ENCODE measurements around the gene DLG2.

The DLG2 gene

DNA sequence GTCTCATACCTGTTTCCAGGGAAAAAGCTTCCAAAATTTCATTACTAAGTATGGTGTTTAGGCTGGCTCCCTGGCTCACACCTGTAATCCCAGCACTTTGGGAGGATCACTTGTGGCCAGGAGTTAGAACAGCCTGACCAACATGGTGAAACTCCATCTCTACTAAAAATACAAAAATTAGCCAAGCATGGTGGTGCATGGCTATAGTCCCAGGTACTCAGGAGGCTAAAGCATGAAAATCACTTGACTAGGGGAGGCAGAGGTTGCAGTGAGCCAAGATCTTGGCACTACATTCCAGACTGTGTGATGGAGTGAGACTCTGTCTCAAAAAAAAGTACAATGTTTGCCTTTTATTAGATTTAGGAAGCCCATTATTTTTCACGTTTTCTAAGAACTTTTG lies 2009.5 kb downstream of the DLG2 start:
- TF ChIP-seq ZFX (IDR thresholded peaks at IDR 0.05; ENCODE audit: borderline replicate concordance), result no peak
- no peak for TF ChIP-seq CTCF (IDR thresholded peaks at IDR 0.05)
- H3K27ac ChIP-seq, result no peak overlapping the region

- TF ChIP-seq CTCF (IDR thresholded peaks at IDR 0.05) (no peak), ZFX (IDR thresholded peaks at IDR 0.05; ENCODE audit: borderline replicate concordance) (no peak)
- H3K27ac ChIP-seq, result no peak overlapping the region
These were observed 2013.4 kb downstream of the DLG2 start for GRCh38 chr11:83613767-83614121.

GRCh38 chr11:83612891-83613766 lies 2014.0 kb downstream of the DLG2 start:
- H3K27ac ChIP-seq, result no peak overlapping the region
- TF ChIP-seq CTCF (IDR thresholded peaks at IDR 0.05) (no peak), ZFX (IDR thresholded peaks at IDR 0.05; ENCODE audit: borderline replicate concordance) (no peak)

GRCh38 chr11:83611600-83611999 lies 2015.5 kb downstream of the DLG2 start:
- no peak for TF ChIP-seq ZFX (IDR thresholded peaks at IDR 0.05; ENCODE audit: borderline replicate concordance)
- TF ChIP-seq CTCF (IDR thresholded peaks at IDR 0.05), result no peak
- H3K27ac ChIP-seq, result no peak overlapping the region

DNA sequence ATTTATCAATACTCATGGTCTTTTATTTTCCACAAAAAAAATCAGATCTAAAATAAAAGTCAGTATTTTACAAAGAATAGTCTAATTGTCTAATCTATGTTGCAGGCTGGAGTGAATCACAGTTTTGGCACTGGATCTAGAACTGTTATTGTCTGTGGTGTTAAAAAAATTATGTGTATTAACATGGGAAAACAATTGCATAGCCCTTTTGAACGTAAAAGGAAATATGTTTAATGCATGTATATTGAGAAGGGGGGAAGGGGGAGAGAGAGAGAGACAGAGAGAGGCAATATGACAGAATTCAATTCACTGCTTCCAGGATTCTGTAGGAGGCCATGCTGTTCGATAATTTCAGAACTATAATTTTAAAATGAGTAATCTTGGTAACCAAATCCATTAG lies 2016.1 kb downstream of the DLG2 start:
- TF ChIP-seq CTCF (IDR thresholded peaks at IDR 0.05), result no peak
- TF ChIP-seq ZFX (IDR thresholded peaks at IDR 0.05; ENCODE audit: borderline replicate concordance), result no peak
- H3K27ac ChIP-seq, result no peak overlapping the region

DNA sequence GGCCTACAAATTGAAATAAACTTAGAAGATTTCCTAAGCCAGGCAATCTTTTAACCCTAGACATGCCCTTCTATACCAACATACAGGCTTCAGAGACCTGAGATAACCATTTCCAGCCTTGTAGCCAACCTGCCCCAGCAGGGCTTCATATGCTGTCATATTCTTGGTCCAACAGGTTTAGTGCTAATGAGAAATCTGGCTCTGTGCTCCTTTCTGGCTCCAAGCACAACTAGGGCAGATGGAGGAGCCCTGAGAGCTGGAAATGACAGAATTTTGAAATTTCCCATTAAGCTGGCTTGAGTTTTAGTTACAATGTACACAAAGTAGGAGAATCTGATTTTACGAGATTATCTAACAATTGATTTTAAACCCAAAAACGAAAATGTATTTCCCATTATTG lies 2018.0 kb downstream of the DLG2 start:
- no peak overlapping the region for H3K27ac ChIP-seq
- TF ChIP-seq ZFX (IDR thresholded peaks at IDR 0.05; ENCODE audit: borderline replicate concordance), result no peak
- no peak for TF ChIP-seq CTCF (IDR thresholded peaks at IDR 0.05)

- TF ChIP-seq CTCF (IDR thresholded peaks at IDR 0.05) (no peak), ZFX (IDR thresholded peaks at IDR 0.05; ENCODE audit: borderline replicate concordance) (no peak)
- H3K27ac ChIP-seq, result no peak overlapping the region
These were observed 2018.6 kb downstream of the DLG2 start for GRCh38 chr11:83608571-83608970.

Measured in 22Rv1 (cell line).